Lower lobe of right lung (tissue), 2 donors: ENCODE data around the gene MT1G. TPM values are rescaled to one million over a fixed set of nuclear protein-coding genes. Genes with fewer than 3 reads are reported as not detected.

Experiments
- ATAC-seq, 2 donors: fragments of 200-7000 bp; cut with Tn5 transposase; one replicate each; pipeline ENCODE4 v1.9.1; 2020 to 2022; ENCODE audit warnings: mild to moderate bottlenecking in 2 of 2, moderate library complexity in 2 of 2
- DNase-seq: peaks from one replicate; pipeline ENCODE4 v3.0.0-alpha.2; 2020
- H3K27ac ChIP-seq: fragments of 200-600 bp; one replicate; pipeline ENCODE4 v1.8.0; 2022
- H3K27me3 ChIP-seq: fragments of 200-600 bp; one replicate; pipeline ENCODE4 v1.8.0; 2022; ENCODE audit warnings: low read depth
- H3K36me3 ChIP-seq: fragments of 200-600 bp; one replicate; pipeline ENCODE4 v1.8.0; 2022; ENCODE audit warnings: mild to moderate bottlenecking
- H3K4me1 ChIP-seq: fragments of 200-600 bp; one replicate; pipeline ENCODE4 v1.8.0; 2022
- H3K4me3 ChIP-seq: fragments of 200-600 bp; one replicate; pipeline ENCODE4 v1.8.0; 2022; ENCODE audit warnings: mild to moderate bottlenecking
- H3K9me3 ChIP-seq: fragments of 200-600 bp; one replicate; pipeline ENCODE4 v1.8.0; 2022
- intact Hi-C: fragments of 100-400 bp; cut with DNase I; formaldehyde crosslinking; loops from one replicate; pipeline ENCODE4 v1.11.0; 2022
- total RNA-seq: library from RNA; stranded (reverse); fragmentation: NEBNext Ultra II Directional; extraction: Animal tissue kit (Norgen Biotek cat#: 25700); gene quantifications from one replicate; pipeline ENCODE4 v1.2.1, GENCODE V29; 2021
- TF ChIP-seq, protein P1 (sequence below): fragments of 200-600 bp; IDR thresholded peaks from one replicate; pipeline ENCODE4 v1.8.0; 2022; ENCODE audit warnings: antibody characterized with exemption, mild to moderate bottlenecking
- donor health status: DM: no; HTN: yes; CAD: no; lungs with severe emphysema.

MT1G gene
- total RNA-seq, 1 donor from 2014 or later: 25.3 TPM

DNA sequence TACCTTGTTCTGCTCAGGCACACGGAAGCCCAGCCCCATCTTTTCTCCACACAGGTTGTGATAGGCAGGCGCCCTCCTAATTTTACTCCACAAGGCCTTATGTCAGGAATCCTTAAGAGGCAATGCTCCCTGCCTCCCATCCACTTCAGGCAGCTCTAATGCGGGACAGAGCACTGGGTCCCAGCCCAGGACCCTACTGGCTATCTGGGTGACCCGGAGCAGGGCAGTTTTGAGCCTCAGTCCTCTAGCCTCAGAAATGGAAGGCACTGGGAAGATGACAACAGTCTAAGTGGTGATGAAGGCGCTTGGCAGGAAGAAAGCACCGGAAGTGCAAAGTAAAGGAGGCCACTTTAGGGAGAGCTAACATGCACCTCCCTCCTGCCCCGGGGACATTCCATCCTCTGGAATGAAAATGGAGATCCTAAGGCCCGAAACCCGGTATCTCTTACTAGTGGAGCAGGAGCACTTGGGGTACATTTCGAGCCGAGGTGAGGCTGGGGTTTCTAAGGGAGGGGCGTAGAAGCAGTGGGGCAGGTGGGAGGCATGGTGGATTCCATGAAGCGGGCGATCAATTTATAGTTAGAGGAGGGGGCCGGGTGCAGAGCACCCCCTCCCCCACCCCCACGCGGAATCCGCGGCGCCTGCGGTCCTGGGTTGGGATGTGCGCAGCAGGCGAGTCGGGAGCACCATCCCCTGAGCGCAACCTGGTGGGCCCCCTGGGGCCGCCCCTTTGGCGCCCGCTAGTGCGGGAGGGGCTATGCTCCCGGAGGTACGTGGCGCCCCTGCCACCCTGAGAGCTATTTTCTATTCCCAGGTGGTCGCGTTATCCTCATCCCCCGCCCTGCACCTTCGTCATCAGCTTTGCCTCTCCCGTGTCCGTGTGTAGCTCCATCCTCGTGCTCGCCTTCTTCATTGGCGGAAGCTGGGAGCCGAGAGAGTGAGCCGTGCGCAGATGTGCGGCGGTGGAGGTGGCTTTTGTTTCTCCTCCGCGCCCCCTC lies 5.2 kb downstream of the MT1G start:
- peak overlapping the region; percentile 29 for H3K4me3 ChIP-seq
- no peak for DNase-seq
- no peak for ATAC-seq
- intact Hi-C loops: no loop called here
- no peaks in the 10 kb centered on the region for H3K9me3 ChIP-seq
- peaks cover 43% of the 10 kb centered on the region for H3K27me3 ChIP-seq
- H3K4me1 ChIP-seq: peaks cover 10% of the 10 kb centered on the region
- no peaks in the 10 kb centered on the region for H3K36me3 ChIP-seq
- TF ChIP-seq, protein P1, sequence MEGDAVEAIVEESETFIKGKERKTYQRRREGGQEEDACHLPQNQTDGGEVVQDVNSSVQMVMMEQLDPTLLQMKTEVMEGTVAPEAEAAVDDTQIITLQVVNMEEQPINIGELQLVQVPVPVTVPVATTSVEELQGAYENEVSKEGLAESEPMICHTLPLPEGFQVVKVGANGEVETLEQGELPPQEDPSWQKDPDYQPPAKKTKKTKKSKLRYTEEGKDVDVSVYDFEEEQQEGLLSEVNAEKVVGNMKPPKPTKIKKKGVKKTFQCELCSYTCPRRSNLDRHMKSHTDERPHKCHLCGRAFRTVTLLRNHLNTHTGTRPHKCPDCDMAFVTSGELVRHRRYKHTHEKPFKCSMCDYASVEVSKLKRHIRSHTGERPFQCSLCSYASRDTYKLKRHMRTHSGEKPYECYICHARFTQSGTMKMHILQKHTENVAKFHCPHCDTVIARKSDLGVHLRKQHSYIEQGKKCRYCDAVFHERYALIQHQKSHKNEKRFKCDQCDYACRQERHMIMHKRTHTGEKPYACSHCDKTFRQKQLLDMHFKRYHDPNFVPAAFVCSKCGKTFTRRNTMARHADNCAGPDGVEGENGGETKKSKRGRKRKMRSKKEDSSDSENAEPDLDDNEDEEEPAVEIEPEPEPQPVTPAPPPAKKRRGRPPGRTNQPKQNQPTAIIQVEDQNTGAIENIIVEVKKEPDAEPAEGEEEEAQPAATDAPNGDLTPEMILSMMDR: no peak
- H3K27ac ChIP-seq: no peak overlapping the region

DNA sequence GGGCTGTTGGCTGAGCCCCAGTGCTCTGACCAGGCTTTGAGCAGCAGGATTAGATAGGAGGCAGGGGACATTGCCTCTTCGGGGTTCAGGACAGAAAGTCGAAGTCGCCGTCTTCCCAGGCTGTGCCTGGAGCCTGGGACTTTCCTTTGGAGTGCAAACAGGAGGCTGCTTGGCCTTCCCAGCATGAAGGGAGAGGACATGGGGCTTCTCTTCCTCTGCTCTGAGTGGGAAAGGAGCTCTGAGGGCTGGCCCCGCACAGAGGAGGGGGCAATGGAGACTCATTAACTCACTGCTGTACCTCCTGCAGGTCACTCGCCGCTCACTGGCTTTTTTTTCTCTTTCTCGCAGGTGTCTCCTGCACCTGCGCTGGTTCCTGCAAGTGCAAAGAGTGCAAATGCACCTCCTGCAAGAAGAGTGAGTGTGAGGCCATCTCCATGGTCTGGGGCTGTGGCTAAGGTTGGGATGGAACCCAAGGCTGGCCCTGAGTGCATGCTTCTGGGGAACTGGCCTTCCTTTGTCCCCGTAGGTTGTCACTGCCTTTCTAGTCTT lies 9.5 kb downstream of the MT1G start:
- H3K4me1 ChIP-seq: peaks cover 10% of the 10 kb centered on the region
- no peaks in the 10 kb centered on the region for H3K9me3 ChIP-seq
- ATAC-seq (no peak), DNase-seq (no peak)
- no peaks in the 10 kb centered on the region for H3K36me3 ChIP-seq
- TF ChIP-seq, protein P1: no peak
- intact Hi-C loops: no loop called here
- H3K4me3 ChIP-seq: peak overlapping the region; percentile 74
- peaks cover 13% of the 10 kb centered on the region for H3K27me3 ChIP-seq
- peak overlapping the region; percentile 78 for H3K27ac ChIP-seq

DNA sequence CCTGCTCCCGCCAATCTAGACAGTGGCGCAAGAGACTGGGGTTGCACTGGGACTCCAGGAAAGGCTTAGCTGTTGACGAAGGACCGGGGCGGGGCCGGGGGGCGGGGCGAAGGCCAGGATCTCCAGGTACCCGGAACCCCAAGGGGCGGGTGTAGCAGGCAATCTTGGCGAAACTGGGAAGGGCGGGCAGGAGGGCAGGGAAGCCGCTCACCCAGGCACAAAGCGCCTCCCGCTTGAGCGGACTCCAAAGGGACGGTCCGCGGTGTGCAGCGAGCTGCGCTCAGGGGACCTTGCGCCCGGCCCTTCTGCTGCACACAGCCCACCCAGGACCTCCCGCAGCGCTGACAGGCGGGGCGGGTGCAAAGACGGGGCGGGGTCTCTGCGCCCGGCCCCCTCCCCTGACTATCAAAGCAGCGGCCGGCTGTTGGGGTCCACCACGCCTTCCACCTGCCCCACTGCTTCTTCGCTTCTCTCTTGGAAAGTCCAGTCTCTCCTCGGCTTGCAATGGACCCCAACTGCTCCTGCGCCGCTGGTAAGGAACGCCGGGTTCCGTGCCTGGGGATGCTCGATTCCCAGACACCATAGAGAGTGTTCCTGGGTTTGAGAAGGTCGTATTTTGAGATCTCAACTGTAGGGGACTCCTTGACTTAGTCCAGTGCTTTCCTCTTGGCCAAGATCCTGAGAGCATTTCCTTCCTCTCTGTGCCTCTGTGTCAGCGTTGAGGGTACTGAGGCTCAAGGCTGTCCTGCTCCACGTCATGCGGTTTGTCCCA lies 10.1 kb downstream of the MT1G start, which contains the start of gene MT1F:
Gene MT1F, plus strand, starts transcription at position 405 of the 772 bp plus-strand sequence. Its CDS starts 100 bp downstream, at position 505.
- peaks cover 10% of the 10 kb centered on the region for H3K4me1 ChIP-seq
- no peaks in the 10 kb centered on the region for H3K9me3 ChIP-seq
- peak within 1 kb of the TSS; percentile 78 for H3K27ac ChIP-seq
- H3K36me3 ChIP-seq: no peaks in the 10 kb centered on the region
- DNase-seq (peak; percentile 94), ATAC-seq (peak; percentile 96 to 98)
- intact Hi-C loops: no loop called here
- peak within 1 kb of the TSS; percentile 74 for H3K4me3 ChIP-seq
- TF ChIP-seq, protein P1: no peak
- peaks cover 6% of the 10 kb centered on the region for H3K27me3 ChIP-seq

DNA sequence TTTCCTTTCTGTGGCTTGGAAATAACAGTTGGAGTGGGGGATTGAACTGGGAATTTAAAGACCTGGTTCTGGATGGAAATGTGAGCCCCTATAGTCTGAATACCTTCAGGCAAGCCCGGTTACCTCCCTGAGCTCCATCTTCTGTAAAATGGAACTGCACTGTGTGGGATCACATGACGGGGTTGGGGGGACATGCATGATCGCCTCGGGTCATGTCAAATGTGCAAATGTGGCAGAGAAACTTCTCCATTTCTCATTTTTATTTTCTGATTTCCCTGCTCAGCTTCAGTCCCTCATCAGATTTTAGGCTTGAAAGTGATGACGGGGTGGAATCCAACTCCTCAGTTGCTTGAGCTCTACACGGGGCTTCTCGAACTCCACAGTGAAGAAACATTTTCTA lies 14.6 kb downstream of the MT1G start:
- DNase-seq (no peak), ATAC-seq (no peak)
- H3K4me3 ChIP-seq: no peak overlapping the region
- peaks cover 3% of the 10 kb centered on the region for H3K4me1 ChIP-seq
- no peaks in the 10 kb centered on the region for H3K9me3 ChIP-seq
- TF ChIP-seq, protein P1: no peak
- H3K36me3 ChIP-seq: no peaks in the 10 kb centered on the region
- H3K27me3 ChIP-seq: peaks cover 6% of the 10 kb centered on the region
- H3K27ac ChIP-seq: no peak overlapping the region
- intact Hi-C loops: no loop called here

DNA sequence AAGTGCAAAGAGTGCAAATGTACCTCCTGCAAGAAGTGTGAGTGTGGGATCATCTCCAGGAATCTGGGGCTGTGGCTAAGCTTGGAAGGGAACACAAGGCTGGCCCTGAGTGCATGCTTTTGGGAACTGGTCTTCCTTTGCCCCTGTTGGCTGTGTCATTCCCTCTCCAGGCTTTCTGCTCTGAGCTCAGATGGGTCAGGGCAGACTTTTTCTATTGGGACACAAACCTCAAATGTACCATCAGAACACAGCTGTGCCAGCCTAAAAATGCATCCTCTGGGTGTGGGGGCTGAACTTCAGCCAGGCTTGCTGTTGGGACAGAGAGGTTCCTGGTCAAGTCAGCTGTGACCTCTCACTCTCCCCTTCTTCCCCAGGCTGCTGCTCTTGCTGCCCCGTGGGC lies 15.3 kb downstream of the MT1G start:
- Histone ChIP-seq H3K9me3 (no peaks in the 10 kb centered on the region), H3K4me3 (no peak overlapping the region), H3K27me3 (peaks cover 12% of the 10 kb centered on the region), H3K4me1 (no peaks in the 10 kb centered on the region), H3K27ac (no peak overlapping the region), H3K36me3 (no peaks in the 10 kb centered on the region)
- TF ChIP-seq, protein P1: no peak
- ATAC-seq (no peak), DNase-seq (no peak)
- intact Hi-C loops: no loop called here
